Measurements from ENCODE around the gene EIF3J. TPM values are rescaled to one million over a fixed set of nuclear protein-coding genes. Genes with fewer than 3 reads are reported as not detected.

Gene EIF3J
- total RNA-seq = 46.4 and 52.9 TPM in 2 replicates
- 29.2 and 33.9 TPM in 2 replicates for polyA plus RNA-seq

DNA sequence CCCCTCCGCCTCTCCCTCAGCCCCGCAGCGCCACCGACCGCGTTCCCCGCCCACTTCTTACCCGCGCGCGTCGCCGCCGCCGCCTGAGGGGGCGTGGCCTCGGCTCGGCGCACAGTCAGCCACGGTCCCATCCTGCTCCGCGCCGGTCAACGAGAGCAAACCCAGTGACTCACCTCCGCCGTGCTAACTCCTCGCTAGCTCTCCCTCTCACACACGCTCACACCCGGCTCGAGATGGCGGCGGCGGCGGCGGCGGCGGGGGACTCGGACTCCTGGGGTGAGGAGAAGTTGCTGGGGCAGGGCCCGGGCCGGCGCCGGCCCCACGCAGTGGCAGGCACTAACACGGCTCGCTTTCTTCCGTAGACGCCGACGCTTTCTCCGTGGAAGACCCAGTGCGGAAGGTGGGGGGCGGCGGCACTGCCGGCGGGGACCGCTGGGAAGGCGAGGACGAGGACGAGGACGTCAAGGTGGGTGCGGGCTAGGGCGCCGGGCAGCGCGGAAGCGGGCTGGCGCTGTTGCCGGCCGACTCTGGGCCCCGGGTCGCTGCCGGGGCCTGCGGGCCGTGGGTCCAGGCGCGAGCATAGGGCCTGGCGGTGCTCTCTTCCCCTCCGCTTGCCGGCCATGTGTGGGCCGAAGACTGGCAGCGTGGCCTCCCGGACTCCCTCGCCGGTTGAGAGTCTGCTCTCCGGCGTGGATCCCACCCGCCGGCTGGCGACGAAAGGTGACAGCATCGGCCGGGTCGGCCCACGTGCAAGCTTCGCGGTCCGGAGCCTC, at the start of gene EIF3J:
Gene EIF3J (plus strand): TSS at position 186 of the 773 bp plus-strand sequence. CDS start 48 bp downstream, at position 234.
- H3K4me3 ChIP-seq = peak within 1 kb of the TSS; percentile 92
- peaks cover 63% of the 10 kb centered on the region for H3K79me2 ChIP-seq
- H3K27me3 ChIP-seq = no peaks in the 10 kb centered on the region
- peak within 1 kb of the TSS; percentile 90 for H3K4me2 ChIP-seq
- H3K9me2 ChIP-seq (replicated peaks; ENCODE audit: insufficient read depth) = no peaks in the 10 kb centered on the region
- H3K4me1 ChIP-seq (ENCODE audit: insufficient read depth) = peaks cover 34% of the 10 kb centered on the region
- H3K9me3 ChIP-seq (ENCODE audit: low read depth) = no peaks in the 10 kb centered on the region
- peaks cover 4% of the 10 kb centered on the region for H4K20me1 ChIP-seq (ENCODE audit: insufficient read depth, poor library complexity, severe bottlenecking)
- H3K36me3 ChIP-seq (replicated peaks; ENCODE audit: insufficient read depth, low read depth) = no peaks in the 10 kb centered on the region
- WGBS (ENCODE audit: low lambda C conversion rate, missing lambda C conversion rate) = 1% methylated on average over 81 of the region's 97 CpGs
- TF ChIP-seq EZH2phosphoT487 (IDR thresholded peaks at IDR 0.05; ENCODE audit: low read depth, severe bottlenecking, unreplicated experiment) = no peak
- TF ChIP-seq EZH2 (IDR thresholded peaks at IDR 0.05; ENCODE audit: borderline replicate concordance) = no peak
- TF ChIP-seq, protein P1, sequence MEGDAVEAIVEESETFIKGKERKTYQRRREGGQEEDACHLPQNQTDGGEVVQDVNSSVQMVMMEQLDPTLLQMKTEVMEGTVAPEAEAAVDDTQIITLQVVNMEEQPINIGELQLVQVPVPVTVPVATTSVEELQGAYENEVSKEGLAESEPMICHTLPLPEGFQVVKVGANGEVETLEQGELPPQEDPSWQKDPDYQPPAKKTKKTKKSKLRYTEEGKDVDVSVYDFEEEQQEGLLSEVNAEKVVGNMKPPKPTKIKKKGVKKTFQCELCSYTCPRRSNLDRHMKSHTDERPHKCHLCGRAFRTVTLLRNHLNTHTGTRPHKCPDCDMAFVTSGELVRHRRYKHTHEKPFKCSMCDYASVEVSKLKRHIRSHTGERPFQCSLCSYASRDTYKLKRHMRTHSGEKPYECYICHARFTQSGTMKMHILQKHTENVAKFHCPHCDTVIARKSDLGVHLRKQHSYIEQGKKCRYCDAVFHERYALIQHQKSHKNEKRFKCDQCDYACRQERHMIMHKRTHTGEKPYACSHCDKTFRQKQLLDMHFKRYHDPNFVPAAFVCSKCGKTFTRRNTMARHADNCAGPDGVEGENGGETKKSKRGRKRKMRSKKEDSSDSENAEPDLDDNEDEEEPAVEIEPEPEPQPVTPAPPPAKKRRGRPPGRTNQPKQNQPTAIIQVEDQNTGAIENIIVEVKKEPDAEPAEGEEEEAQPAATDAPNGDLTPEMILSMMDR (IDR thresholded peaks at IDR 0.05; ENCODE audit: poor library complexity) = no peak
- H2AFZ ChIP-seq = peak within 1 kb of the TSS; percentile 94
- peak within 1 kb of the TSS; percentile 99 for H3K27ac ChIP-seq
- DNase-seq (ENCODE audit: low spot score) = peak; percentile 98

- no peak overlapping the region for H3K4me2 ChIP-seq
- H3K4me1 ChIP-seq (ENCODE audit: insufficient read depth) = no peaks in the 10 kb centered on the region
- TF ChIP-seq EZH2phosphoT487 (IDR thresholded peaks at IDR 0.05; ENCODE audit: low read depth, severe bottlenecking, unreplicated experiment) (no peak), EZH2 (IDR thresholded peaks at IDR 0.05; ENCODE audit: borderline replicate concordance) (no peak)
- TF ChIP-seq, protein P1 (IDR thresholded peaks at IDR 0.05; ENCODE audit: poor library complexity) = no peak
- H3K4me3 ChIP-seq = no peak overlapping the region
- no peaks in the 10 kb centered on the region for H3K9me2 ChIP-seq (replicated peaks; ENCODE audit: insufficient read depth)
- H4K20me1 ChIP-seq (ENCODE audit: insufficient read depth, poor library complexity, severe bottlenecking) = no peaks in the 10 kb centered on the region
- H3K36me3 ChIP-seq (replicated peaks; ENCODE audit: insufficient read depth, low read depth) = no peaks in the 10 kb centered on the region
- no peak overlapping the region for H3K27ac ChIP-seq
- no peak for DNase-seq (ENCODE audit: low spot score)
- H3K9me3 ChIP-seq (ENCODE audit: low read depth) = no peaks in the 10 kb centered on the region
- H3K79me2 ChIP-seq = peaks cover 4% of the 10 kb centered on the region
- H3K27me3 ChIP-seq = no peaks in the 10 kb centered on the region
- H2AFZ ChIP-seq = no peak overlapping the region
- 100% methylated on average over 1 of the region's 1 CpG for WGBS (ENCODE audit: low lambda C conversion rate, missing lambda C conversion rate)
Measured at GRCh38 chr15:44489464-44489863, 47.5 kb upstream of the EIF3J start.

GRCh38 chr15:44490622-44491021, 46.3 kb upstream of the EIF3J start:
- peaks cover 4% of the 10 kb centered on the region for H3K79me2 ChIP-seq
- no peaks in the 10 kb centered on the region for H3K4me1 ChIP-seq (ENCODE audit: insufficient read depth)
- whole genome bisulfite sequencing (ENCODE audit: low lambda C conversion rate, missing lambda C conversion rate) = 91% methylated on average over 3 of the region's 3 CpGs

More at GRCh38 chr15:44490622-44491021, 46.3 kb upstream of the EIF3J start:
- no peaks in the 10 kb centered on the region for H3K9me3 ChIP-seq (ENCODE audit: low read depth)
- TF ChIP-seq EZH2 (IDR thresholded peaks at IDR 0.05; ENCODE audit: borderline replicate concordance) = no peak
- TF ChIP-seq EZH2phosphoT487 (IDR thresholded peaks at IDR 0.05; ENCODE audit: low read depth, severe bottlenecking, unreplicated experiment) = no peak
- TF ChIP-seq, protein P1 (IDR thresholded peaks at IDR 0.05; ENCODE audit: poor library complexity) = no peak
- no peaks in the 10 kb centered on the region for H4K20me1 ChIP-seq (ENCODE audit: insufficient read depth, poor library complexity, severe bottlenecking)
- H3K4me3 ChIP-seq = no peak overlapping the region
- no peaks in the 10 kb centered on the region for H3K9me2 ChIP-seq (replicated peaks; ENCODE audit: insufficient read depth)
- no peak overlapping the region for H2AFZ ChIP-seq
- no peak overlapping the region for H3K27ac ChIP-seq
- DNase-seq (ENCODE audit: low spot score) = no peak
- H3K36me3 ChIP-seq (replicated peaks; ENCODE audit: insufficient read depth, low read depth) = no peaks in the 10 kb centered on the region
- H3K27me3 ChIP-seq = no peaks in the 10 kb centered on the region
- no peak overlapping the region for H3K4me2 ChIP-seq
